ENCODE data around the gene SHOC2. TPM values are rescaled to one million over a fixed set of nuclear protein-coding genes. Genes with fewer than 3 reads are reported as not detected.

Gene SHOC2
- total and polyA plus RNA-seq, 2 of the 8 experiments (the other 6 are each of a cell fraction or from before 2014, with no cell fraction given): 7.6 to 28.2 TPM

- TF ChIP-seq, protein P1, sequence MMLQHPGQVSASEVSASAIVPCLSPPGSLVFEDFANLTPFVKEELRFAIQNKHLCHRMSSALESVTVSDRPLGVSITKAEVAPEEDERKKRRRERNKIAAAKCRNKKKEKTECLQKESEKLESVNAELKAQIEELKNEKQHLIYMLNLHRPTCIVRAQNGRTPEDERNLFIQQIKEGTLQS (IDR thresholded peaks at IDR 0.05; ENCODE audit: insufficient read depth, low read depth, low read length): no peak
- TF ChIP-seq SIRT6 (IDR thresholded peaks at IDR 0.05; ENCODE audit: low read length): no peak
- TF ChIP-seq SIN3A (conservative IDR thresholded peaks at IDR 0.05 in 1 of 2, IDR thresholded peaks at IDR 0.05 in 1 of 2; ENCODE audit: low read depth in 1 of 2, low read length in 2 of 2): no peak
- no peak for TF ChIP-seq MAFK (IDR thresholded peaks at IDR 0.05; ENCODE audit: low read depth, low read length)
- TF ChIP-seq SRF (IDR thresholded peaks at IDR 0.05; ENCODE audit: low read depth, low read length): no peak
Measured at GRCh38 chr10:110870823-110871297, 48.5 kb upstream of the SHOC2 start (continued).

Measured in H1 (cell line).